K562 (cell line): ENCODE results near the gene ARF4. TPM values are rescaled to one million over a fixed set of nuclear protein-coding genes. Genes with fewer than 3 reads are reported as not detected.

ENCODE experiments used
- ATAC-seq: fragments of 200-7000 bp; cut with Tn5 transposase; 3 replicates; pipeline ENCODE4 v1.9.1; 2020; ENCODE audit warnings: moderate library complexity
- BruUV-seq: library from RNA; stranded (reverse); fragments of 400-500 nt; replicated peaks from 2 replicates; lab custom pipeline; 2021; lab: Mats Ljungman, UMichigan
- CTCF ChIA-PET: fragments of 300-600 bp; formaldehyde crosslinking; extraction: SDS; loops from one replicate; lab custom pipeline; 2021; ENCODE audit warnings: low intra/inter-chr PET ratio; lab: Yijun Ruan, JAX
- POLR2A ChIA-PET: fragments of 300-600, 350-650 bp; sonication (Branson Sonifier 250); formaldehyde crosslinking; extraction: SDS; loops from one replicate; lab custom pipeline; 2021; ENCODE audit warnings: antibody characterized with exemption, inconsistent platforms; lab: Yijun Ruan, JAX
- DNase-seq, 4 experiments: peaks; one replicate each; pipeline versions ENCODE4 v3.0.0 to v3.0.0-alpha.2; 2011 to 2018; ENCODE audit warnings: low spot score in 3 of 4, mixed read lengths in 3 of 4; ENCODE audit errors: extremely low read depth in 1 of 4
- FAIRE-seq: peaks from 2 replicates; lab custom pipeline; 2011; peaks lifted over from hg19 to GRCh38; lab: Jason Lieb, UNC
- H2AFZ ChIP-seq: 2 replicates; pipeline ENCODE4 v1.6.0; 2011; ENCODE audit warnings: low read depth, low read length, control low read depth, inconsistent platforms
- H3K27ac ChIP-seq: fragments of 200-600 bp; 3 replicates; pipeline ENCODE4 v1.8.0; 2011; ENCODE audit warnings: low read depth, mild to moderate bottlenecking, control low read depth, inconsistent platforms, low read length, moderate library complexity, mixed read lengths; ENCODE audit errors: extremely low read depth
- H3K27me3 ChIP-seq, 2 experiments: fragments of 300-600 bp in 1 of 2; 2 replicates in 1 of 2; 3 replicates in 1 of 2; pipeline versions ENCODE4 v1.6.0 to v1.8.0; 2011; ENCODE audit warnings: inconsistent platforms in 2 of 2, low read length in 2 of 2, mild to moderate bottlenecking in 1 of 2, mixed read lengths in 1 of 2, moderate library complexity in 1 of 2; ENCODE audit not compliant: control insufficient read depth in 2 of 2, insufficient read depth in 2 of 2
- H3K36me3 ChIP-seq: fragments of 300-600 bp; 3 replicates; pipeline ENCODE4 v1.8.0; 2011; ENCODE audit warnings: mild to moderate bottlenecking, low read length, inconsistent platforms; ENCODE audit not compliant: control insufficient read depth, insufficient read depth
- H3K4me1 ChIP-seq, 2 experiments: fragments of 200-600 bp in 1 of 2; replicated peaks in 1 of 2; 2 replicates in 1 of 2; 3 replicates in 1 of 2; pipeline versions ENCODE4 v1.5.1 to v1.8.0; 2011; ENCODE audit warnings: inconsistent platforms in 2 of 2, low read length in 2 of 2, mild to moderate bottlenecking in 1 of 2, mixed read lengths in 1 of 2, moderate library complexity in 1 of 2; ENCODE audit not compliant: control insufficient read depth in 2 of 2, insufficient read depth in 2 of 2
- H3K4me2 ChIP-seq: 2 replicates; pipeline ENCODE4 v1.6.1; 2011; ENCODE audit warnings: low read length, control low read depth, inconsistent platforms, mixed read lengths; ENCODE audit not compliant: insufficient read depth
- H3K4me3 ChIP-seq: fragments of 200-600 bp; sonication (generic), shearing (Covaris generic); 2 replicates; pipeline ENCODE4 v1.5.1; 2016; ENCODE audit warnings: control low read depth, inconsistent platforms
- H3K79me2 ChIP-seq: fragments of 200-600 bp; 3 replicates; pipeline ENCODE4 v1.8.0; 2011; ENCODE audit warnings: low read length, inconsistent platforms; ENCODE audit not compliant: control insufficient read depth, insufficient read depth
- H3K9ac ChIP-seq, 2 experiments: 2 replicates each; pipeline versions ENCODE4 v1.6.0 to v1.6.1; 2011; ENCODE audit warnings: low read depth in 2 of 2, low read length in 2 of 2, control low read depth in 1 of 2, inconsistent platforms in 1 of 2, mild to moderate bottlenecking in 1 of 2, mixed read lengths in 1 of 2; ENCODE audit not compliant: insufficient read depth in 1 of 2
- H3K9me1 ChIP-seq: one replicate; pipeline ENCODE4 v1.6.0; 2011; ENCODE audit warnings: inconsistent platforms, mild to moderate bottlenecking, low read length, moderate library complexity; ENCODE audit not compliant: control insufficient read depth, insufficient read depth
- H3K9me3 ChIP-seq: replicated peaks from 2 replicates; pipeline ENCODE4 v1.5.1; 2011; ENCODE audit warnings: low read depth, low read length, inconsistent platforms; ENCODE audit not compliant: control insufficient read depth, insufficient read depth
- H4K20me1 ChIP-seq: replicated peaks from 2 replicates; pipeline ENCODE4 v1.6.1; 2011; ENCODE audit warnings: low read length, inconsistent platforms, mixed read lengths; ENCODE audit not compliant: control insufficient read depth, insufficient read depth
- CTCF ChIP-seq, 3 experiments: IDR thresholded peaks in 2 of 3; conservative IDR thresholded peaks in 1 of 3; 2 replicates each; pipeline ENCODE4 v1.5.1; 2011 to 2012; ENCODE audit warnings: low read length in 3 of 3, mild to moderate bottlenecking in 3 of 3, control low read depth in 2 of 3, improper control_type of control experiment in 1 of 3, inconsistent platforms in 1 of 3, low read depth in 1 of 3, mixed read lengths in 1 of 3, moderate library complexity in 1 of 3; ENCODE audit not compliant: insufficient read depth in 2 of 3
- CXXC5 ChIP-seq: fragments of 250-450 bp; sonication (Bioruptor Pico); IDR thresholded peaks from 2 replicates; pipeline ENCODE4 v1.8.0; 2022; ENCODE audit warnings: inconsistent platforms, mild to moderate bottlenecking, moderate library complexity
- HDGF ChIP-seq: fragments of 450-650 bp; IDR thresholded peaks from 2 replicates; pipeline ENCODE4 v1.6.1; 2016
- RAD21 ChIP-seq, 2 experiments: fragments of 250-450 bp in 1 of 2; fragments of 450-650 bp in 1 of 2; sonication (Bioruptor Pico) in 1 of 2; formaldehyde crosslinking in 1 of 2; IDR thresholded peaks in 1 of 2; conservative IDR thresholded peaks in 1 of 2; 2 replicates each; pipeline versions ENCODE4 v1.4.0 to v1.8.0; 2020 to 2022; ENCODE audit warnings: mild to moderate bottlenecking in 2 of 2, moderate library complexity in 1 of 2
- YBX1 ChIP-seq: fragments of 450-650 bp; IDR thresholded peaks from 2 replicates; pipeline ENCODE4 v1.7.1; 2016; ENCODE audit warnings: mild to moderate bottlenecking
- WGBS: fragments of 100-300 bp; shearing (Covaris generic); methylation state at CpG from one replicate; pipeline ENCODE4 v1.1.6; 2016; ENCODE audit warnings: low coverage, mixed read lengths; ENCODE audit not compliant: insufficient coverage; ENCODE audit errors: missing lambda C conversion rate; 5-methylcytosine and 5-hydroxymethylcytosine counted together
- in situ Hi-C: fragments of 300-500 bp; cut with MboI; formaldehyde crosslinking; loops from 4 replicates; pipeline ENCODE4 v1.15.0; 2018; ENCODE audit warnings: inconsistent platforms, mixed read lengths
- intact Hi-C: fragments of 100-400 bp; cut with micrococcal nuclease; formaldehyde crosslinking; loops from 2 replicates; pipeline ENCODE4 v1.14.2; 2022
- polyA plus RNA-seq, 8 experiments: library from polyadenylated mRNA; depleted of rRNA in 4 of 8; stranded (reverse) in 5 of 8; unstranded in 3 of 8; fragments of >200 nt; fragmentation: Nextera tagmentation in 2 of 8; fragmentation: Illumina TruSeq in 1 of 8; extraction: Ambion mirVana in 2 of 8; extraction: Trizol in 1 of 8; gene quantifications; 2 replicates each; pipeline versions ENCODE4 v1.2.1 to v1.2.3, GENCODE V29; 2011 to 2014; ENCODE audit warnings: inconsistent platforms in 1 of 8, missing spikeins in 1 of 8
- total RNA-seq, 7 experiments: library from RNA; depleted of rRNA in 6 of 7; stranded (reverse); fragments of >200 nt in 6 of 7; fragmentation: Illumina TruSeq in 2 of 7; extraction: Trizol in 2 of 7; gene quantifications; 2 replicates each; pipeline versions ENCODE4 v1.2.1 to v1.2.3, GENCODE V29; 2011 to 2021; ENCODE audit warnings: low replicate concordance in 1 of 7
- TF ChIP-seq, protein P1 (sequence below): fragments of 200-600 bp; sonication (generic); IDR thresholded peaks from one replicate; pipeline ENCODE4 v1.6.1; 2012; ENCODE audit warnings: mild to moderate bottlenecking, low read depth, low read length, inconsistent platforms

ARF4 gene
- total and polyA plus RNA-seq, 9 of the 15 experiments (the other 6 are each of a cell fraction or from before 2014, with no cell fraction given) = 41.1 to 273 (median 83.8) TPM

- no TSS peak for BruUV-seq
- Histone ChIP-seq H3K9me3 (no peaks in the 10 kb centered on the region), H3K9ac (no peak overlapping the region), H3K79me2 (no peaks in the 10 kb centered on the region), H3K27me3 (no peaks in the 10 kb centered on the region), H3K4me3 (no peak overlapping the region), H4K20me1 (no peaks in the 10 kb centered on the region), H3K36me3 (peaks cover 19% of the 10 kb centered on the region; the same call in 1 of the 3 replicates), H3K27ac (no peak overlapping the region), H3K4me1 (no peaks in the 10 kb centered on the region), H3K9me1 (no peaks in the 10 kb centered on the region), H2AFZ (no peak overlapping the region), H3K4me2 (no peak overlapping the region)
- intact Hi-C loops (loop anchor here (10.0 kb wide), 1 partner anchor 178 kb away; no protein-coding TSS in a partner anchor), in situ Hi-C loops (no loop called here)
- DNase-seq (peak in 3 of 4 experiments; percentile 5 to 12 (median 5)), ATAC-seq (0 out of 3 replicates have a peak, but pooled peaks have one; percentile 46), FAIRE-seq (no peak)
- 89% methylated on average over 2 of the region's 2 CpGs for WGBS
- ChIA-PET POLR2A (no interaction called here), CTCF (interaction anchor here (1.8 kb wide), 1 partner anchor 179 kb away, joined by 10 read pairs; no protein-coding TSS in a partner anchor)
- TF ChIP-seq HDGF (no peak), YBX1 (no peak), RAD21 (CRISPR knock-in tag; conservative IDR thresholded peaks at IDR 0.05 in 1 of 2, IDR thresholded peaks at IDR 0.05 in 1 of 2) (peak; percentile 13 to 44; a peak in 3 of 4 replicates), CTCF (IDR thresholded peaks at IDR 0.05 in 2 of 3, conservative IDR thresholded peaks at IDR 0.05 in 1 of 3; ENCODE audit: insufficient read depth in 2 of 3, low read depth in 1 of 3, low read length in 3 of 3) (peak; percentile 5 to 41 (median 12); a peak in 2 of 6 replicates), CXXC5 (no peak)
- TF ChIP-seq, protein P1, sequence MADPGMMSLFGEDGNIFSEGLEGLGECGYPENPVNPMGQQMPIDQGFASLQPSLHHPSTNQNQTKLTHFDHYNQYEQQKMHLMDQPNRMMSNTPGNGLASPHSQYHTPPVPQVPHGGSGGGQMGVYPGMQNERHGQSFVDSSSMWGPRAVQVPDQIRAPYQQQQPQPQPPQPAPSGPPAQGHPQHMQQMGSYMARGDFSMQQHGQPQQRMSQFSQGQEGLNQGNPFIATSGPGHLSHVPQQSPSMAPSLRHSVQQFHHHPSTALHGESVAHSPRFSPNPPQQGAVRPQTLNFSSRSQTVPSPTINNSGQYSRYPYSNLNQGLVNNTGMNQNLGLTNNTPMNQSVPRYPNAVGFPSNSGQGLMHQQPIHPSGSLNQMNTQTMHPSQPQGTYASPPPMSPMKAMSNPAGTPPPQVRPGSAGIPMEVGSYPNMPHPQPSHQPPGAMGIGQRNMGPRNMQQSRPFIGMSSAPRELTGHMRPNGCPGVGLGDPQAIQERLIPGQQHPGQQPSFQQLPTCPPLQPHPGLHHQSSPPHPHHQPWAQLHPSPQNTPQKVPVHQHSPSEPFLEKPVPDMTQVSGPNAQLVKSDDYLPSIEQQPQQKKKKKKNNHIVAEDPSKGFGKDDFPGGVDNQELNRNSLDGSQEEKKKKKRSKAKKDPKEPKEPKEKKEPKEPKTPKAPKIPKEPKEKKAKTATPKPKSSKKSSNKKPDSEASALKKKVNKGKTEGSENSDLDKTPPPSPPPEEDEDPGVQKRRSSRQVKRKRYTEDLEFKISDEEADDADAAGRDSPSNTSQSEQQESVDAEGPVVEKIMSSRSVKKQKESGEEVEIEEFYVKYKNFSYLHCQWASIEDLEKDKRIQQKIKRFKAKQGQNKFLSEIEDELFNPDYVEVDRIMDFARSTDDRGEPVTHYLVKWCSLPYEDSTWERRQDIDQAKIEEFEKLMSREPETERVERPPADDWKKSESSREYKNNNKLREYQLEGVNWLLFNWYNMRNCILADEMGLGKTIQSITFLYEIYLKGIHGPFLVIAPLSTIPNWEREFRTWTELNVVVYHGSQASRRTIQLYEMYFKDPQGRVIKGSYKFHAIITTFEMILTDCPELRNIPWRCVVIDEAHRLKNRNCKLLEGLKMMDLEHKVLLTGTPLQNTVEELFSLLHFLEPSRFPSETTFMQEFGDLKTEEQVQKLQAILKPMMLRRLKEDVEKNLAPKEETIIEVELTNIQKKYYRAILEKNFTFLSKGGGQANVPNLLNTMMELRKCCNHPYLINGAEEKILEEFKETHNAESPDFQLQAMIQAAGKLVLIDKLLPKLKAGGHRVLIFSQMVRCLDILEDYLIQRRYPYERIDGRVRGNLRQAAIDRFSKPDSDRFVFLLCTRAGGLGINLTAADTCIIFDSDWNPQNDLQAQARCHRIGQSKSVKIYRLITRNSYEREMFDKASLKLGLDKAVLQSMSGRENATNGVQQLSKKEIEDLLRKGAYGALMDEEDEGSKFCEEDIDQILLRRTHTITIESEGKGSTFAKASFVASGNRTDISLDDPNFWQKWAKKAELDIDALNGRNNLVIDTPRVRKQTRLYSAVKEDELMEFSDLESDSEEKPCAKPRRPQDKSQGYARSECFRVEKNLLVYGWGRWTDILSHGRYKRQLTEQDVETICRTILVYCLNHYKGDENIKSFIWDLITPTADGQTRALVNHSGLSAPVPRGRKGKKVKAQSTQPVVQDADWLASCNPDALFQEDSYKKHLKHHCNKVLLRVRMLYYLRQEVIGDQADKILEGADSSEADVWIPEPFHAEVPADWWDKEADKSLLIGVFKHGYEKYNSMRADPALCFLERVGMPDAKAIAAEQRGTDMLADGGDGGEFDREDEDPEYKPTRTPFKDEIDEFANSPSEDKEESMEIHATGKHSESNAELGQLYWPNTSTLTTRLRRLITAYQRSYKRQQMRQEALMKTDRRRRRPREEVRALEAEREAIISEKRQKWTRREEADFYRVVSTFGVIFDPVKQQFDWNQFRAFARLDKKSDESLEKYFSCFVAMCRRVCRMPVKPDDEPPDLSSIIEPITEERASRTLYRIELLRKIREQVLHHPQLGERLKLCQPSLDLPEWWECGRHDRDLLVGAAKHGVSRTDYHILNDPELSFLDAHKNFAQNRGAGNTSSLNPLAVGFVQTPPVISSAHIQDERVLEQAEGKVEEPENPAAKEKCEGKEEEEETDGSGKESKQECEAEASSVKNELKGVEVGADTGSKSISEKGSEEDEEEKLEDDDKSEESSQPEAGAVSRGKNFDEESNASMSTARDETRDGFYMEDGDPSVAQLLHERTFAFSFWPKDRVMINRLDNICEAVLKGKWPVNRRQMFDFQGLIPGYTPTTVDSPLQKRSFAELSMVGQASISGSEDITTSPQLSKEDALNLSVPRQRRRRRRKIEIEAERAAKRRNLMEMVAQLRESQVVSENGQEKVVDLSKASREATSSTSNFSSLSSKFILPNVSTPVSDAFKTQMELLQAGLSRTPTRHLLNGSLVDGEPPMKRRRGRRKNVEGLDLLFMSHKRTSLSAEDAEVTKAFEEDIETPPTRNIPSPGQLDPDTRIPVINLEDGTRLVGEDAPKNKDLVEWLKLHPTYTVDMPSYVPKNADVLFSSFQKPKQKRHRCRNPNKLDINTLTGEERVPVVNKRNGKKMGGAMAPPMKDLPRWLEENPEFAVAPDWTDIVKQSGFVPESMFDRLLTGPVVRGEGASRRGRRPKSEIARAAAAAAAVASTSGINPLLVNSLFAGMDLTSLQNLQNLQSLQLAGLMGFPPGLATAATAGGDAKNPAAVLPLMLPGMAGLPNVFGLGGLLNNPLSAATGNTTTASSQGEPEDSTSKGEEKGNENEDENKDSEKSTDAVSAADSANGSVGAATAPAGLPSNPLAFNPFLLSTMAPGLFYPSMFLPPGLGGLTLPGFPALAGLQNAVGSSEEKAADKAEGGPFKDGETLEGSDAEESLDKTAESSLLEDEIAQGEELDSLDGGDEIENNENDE = no peak
Measured at GRCh38 chr3:57646723-57647122, 49.6 kb upstream of the ARF4 start.
